ENCODE measurements around the gene KDM5B.

GRCh38 chr1:202788800-202789199 lies 19.4 kb downstream of the KDM5B start:
- TF ChIP-seq POLR2AphosphoS5 (IDR thresholded peaks at IDR 0.05; ENCODE audit: low read depth, low read length) (no peak), POLR2A (IDR thresholded peaks at IDR 0.05; ENCODE audit: low read depth, low read length) (no peak), TAF1 (IDR thresholded peaks at IDR 0.05; ENCODE audit: borderline replicate concordance, low read depth, low read length) (no peak)

Data from GM12892 (cell line).